Ramos (cell line): ENCODE results near the gene MRPL43.

Experiments used
- in situ Hi-C: fragments of 300-500 bp; cut with MboI; formaldehyde crosslinking; loops from one replicate; pipeline ENCODE4 v1.14.3; 2022; ENCODE audit warnings: low sequenced_read_pairs; ENCODE audit not compliant: unreplicated experiment

The MRPL43 gene

GRCh38 chr10:101005869-101006567 lies 18.7 kb upstream of the MRPL43 start:
- in situ Hi-C loops: no loop called here

DNA sequence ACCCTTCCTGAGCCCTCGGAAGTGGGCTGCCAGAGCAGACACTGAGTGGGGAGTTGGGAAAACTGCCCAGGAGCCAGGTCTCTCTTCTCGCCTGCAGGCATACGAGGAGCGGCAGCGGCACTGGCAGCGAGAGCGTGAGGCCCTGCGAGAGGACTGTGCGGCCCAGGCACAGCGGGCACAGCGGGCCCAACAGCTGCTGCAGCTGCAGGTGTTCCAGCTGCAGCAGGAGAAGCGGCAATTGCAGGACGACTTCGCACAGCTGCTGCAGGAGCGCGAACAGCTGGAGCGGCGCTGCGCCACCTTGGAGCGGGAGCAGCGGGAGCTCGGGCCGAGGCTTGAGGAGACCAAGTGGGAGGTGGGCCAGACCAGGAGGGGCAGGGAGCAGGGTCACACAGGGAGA lies 18.1 kb upstream of the MRPL43 start:
- in situ Hi-C loops: no loop called here

GRCh38 chr10:101003639-101004206 lies 16.4 kb upstream of the MRPL43 start:
- in situ Hi-C loops: no loop called here

GRCh38 chr10:101002456-101002855 lies 15.2 kb upstream of the MRPL43 start:
- in situ Hi-C loops: no loop called here

DNA sequence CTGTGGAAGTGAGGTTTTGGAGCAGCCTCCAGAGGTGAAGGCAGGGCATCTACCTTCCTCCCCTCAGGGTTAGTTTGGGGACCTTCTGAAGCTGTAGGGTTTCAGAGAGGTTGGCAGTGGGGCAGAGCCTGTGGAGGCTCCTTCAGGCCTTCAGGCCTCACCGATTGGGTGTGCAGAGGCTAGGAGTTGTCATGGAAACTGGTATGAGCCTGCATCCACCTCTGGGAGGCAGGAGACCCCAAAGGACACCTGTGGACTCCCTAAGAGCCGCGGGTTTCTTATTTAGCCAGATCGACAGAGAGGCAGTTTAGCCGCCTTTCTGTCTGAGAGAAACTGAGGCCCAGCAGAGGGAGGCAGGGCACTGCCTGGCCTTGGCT lies 14.3 kb upstream of the MRPL43 start:
- in situ Hi-C loops: no loop called here

GRCh38 chr10:101000915-101001658 lies 13.8 kb upstream of the MRPL43 start:
- in situ Hi-C loops: no loop called here

DNA sequence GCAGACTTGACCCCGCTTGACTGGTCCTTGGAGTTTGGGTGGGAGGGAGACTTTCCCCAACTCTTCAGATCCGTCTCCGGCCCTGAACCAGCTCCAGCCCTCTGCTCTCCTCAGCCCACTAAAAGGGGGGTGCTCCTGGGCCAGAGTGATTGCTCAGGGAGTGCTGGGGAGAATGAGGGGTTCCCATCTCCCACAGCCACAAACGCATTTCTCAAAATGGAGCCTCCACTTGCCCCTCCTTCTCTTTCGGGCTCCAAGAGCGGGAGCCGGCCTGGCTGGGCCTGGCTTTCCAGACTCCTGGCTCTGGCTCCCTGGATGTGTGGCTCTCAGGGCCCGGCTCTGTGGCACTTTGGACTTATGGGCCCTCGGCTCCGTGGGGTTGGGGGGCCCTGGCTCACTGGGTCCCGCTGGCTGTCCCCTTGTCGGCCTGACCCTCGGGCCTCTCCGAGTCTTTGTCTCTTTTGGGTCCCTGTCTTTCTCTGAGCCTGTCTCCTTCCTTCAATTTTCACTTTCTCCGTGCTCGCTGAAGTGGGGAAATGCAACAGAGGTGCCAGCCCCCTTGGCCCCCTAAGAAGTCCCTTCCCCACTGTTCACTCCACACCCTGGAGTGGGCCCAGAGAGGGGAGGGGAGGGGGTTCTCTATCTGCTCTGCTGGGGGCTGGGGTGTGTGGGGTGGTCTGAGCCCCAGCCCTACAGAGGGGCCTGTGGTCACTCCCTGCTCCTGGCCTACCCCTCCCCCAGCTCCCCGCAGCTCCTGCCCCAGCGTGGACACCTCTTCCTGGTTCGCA lies 13.0 kb upstream of the MRPL43 start:
- in situ Hi-C loops: no loop called here

GRCh38 chr10:100999742-101000126 lies 12.4 kb upstream of the MRPL43 start, which contains the start of gene LZTS2:
Gene LZTS2, plus strand, starts transcription at chr10:100999808. Its CDS starts 2,731 bp downstream, at chr10:101002539.
- in situ Hi-C loops: no loop called here

GRCh38 chr10:100998991-100999741 lies 11.9 kb upstream of the MRPL43 start:
- in situ Hi-C loops: no loop called here

DNA sequence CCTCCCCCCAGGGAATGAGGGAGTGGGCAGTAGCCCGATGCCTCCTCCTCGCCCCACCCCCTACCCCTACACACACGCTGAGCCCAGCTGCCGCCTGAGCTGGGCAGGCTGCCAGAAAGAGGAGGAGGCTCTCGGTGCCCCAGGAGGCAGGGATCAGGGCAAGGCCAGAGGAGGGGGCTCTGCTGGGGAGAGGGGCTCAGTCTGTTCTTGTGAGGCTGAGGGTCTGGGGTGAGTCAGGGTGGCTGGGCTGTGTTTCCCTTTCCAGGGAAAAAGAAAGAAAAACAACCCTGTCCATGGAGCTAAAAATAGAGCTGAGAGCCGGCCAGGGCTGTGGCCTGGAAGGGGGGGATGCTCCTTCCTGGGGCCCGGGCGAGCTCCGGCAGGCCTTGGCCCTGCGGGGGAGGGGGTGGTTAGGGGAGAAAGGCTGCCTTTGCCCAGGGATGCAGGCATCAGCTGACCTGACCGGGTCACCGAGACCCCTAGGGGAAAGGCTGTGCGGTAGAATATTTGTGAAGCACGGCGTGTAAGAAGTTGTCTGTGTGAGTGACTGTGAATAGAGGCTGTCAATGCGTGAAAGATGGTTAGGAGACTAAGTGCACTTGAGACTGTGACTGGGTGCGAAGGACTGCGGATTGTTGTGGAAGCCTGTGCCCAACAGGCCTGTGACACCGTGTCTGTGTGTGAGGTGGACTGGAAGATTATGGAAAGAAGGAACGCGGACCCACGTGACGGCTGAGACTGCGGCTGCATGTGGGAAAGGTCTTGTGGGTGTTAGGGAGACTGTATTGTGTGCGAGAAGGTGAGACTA lies 11.1 kb upstream of the MRPL43 start:
- in situ Hi-C loops: no loop called here

GRCh38 chr10:100997360-100998182 lies 10.3 kb upstream of the MRPL43 start:
- in situ Hi-C loops: no loop called here

DNA sequence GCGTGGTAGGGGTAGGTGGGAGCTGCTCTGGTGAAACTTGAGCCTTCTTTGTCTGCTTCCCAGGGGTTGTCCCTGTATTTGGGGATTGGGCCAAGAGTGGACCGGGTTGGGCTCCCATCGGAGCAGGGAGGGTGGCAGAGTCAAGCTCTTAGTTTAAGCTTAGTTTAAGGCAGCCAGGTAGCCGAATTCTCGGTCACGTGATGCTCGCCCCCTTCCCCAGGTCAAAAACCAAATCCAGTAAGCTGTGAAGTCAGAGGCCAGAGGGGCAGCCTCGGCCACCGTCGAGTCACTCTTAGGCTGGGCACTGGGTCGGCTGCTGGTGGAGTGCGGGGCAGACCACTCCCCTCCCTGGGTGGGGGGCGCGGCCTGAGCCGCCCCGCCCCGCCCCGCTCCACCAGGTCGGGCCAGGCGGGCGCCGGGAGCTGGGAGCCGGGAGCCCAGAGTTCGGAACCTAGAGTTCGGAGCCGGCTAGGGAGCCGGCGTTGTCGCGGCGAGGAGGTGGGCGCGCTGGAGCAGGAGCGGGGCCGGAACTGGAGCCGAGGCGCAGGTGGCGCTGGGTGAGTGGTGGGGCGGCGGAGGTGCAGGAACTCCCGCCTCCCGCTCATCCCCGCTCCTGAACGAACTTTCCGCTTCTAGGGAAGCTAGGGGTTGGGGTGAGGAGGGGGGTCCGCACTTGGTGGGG lies 9.5 kb upstream of the MRPL43 start:
- in situ Hi-C loops: no loop called here

DNA sequence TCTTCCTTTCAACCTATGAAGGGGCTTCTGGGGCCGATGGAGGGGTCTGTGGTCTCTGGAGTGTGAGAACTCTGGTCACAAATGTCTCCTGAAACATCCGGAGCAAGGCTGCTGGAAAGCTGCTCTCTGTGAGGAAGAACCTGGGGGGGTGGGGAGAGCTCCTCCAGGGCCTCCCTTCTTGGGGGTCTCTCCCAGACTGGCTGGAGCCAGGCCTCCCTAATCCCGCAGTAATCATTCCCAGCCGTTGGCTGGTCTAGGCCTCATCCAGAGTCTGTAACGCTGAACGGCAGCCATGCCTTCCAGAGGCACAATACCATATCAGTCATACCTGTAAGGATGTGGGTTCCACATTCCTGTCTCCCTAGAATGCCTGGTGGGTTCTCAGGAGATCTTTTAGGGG lies 7.9 kb upstream of the MRPL43 start:
- in situ Hi-C loops: no loop called here

DNA sequence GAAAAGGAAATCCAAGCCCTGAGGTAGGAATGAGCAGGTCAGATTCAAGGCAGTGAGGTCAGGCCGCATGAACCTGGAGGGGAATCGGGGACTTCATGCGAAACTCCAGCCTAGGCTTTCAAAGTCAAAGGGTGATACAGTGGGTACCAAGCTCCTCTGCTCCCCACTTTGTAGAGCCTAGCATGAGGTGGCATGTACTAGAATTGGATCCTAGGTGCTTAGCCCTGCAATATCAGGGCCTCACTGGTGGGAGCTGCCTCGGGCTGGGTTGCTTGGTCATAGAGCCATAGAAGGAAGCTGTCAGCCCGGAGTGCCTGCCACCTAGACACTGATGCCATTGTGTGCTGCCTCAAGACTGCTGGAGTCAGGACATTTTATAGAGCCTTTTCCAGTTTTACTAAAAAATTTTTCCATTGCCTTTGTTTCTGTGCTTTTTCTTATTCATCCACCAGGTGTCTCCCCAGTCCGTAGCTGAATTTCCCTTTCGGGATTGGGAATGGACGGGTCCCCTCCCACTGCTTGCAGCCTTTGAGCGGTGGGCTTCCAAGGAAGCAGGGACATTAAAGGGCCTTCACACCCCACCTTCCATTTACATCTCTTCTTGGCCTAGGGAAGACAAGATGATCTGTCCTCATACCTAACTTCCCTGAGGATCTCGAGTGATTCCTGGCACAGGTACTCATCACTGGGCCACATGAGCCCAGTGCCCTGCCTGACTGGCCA lies 6.8 kb upstream of the MRPL43 start:
- in situ Hi-C loops: no loop called here

GRCh38 chr10:100989088-100989487 lies 1.8 kb upstream of the MRPL43 start:
- in situ Hi-C loops: no loop called here

DNA sequence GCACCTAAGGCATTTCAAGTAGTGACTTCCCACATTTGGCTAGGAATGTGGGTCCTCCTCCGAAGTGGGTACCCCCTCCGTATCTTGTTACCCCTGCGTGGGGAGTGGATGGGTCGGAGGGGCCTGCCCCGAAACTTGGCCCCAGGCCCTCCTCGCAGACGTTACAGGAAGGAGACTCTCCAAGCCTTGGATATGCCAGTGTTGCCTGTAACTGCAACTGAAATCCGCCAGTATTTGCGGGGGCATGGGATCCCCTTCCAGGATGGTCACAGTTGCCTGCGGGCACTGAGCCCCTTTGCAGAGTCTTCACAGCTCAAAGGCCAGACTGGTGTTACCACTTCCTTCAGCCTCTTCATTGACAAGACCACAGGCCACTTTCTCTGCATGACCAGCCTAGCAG lies 869 bp upstream of the MRPL43 start:
- in situ Hi-C loops: no loop called here

- in situ Hi-C loops: no loop called here
Observed at GRCh38 chr10:100987685-100988049, 370 bp upstream of the MRPL43 start.
